Chondrocyte (in vitro differentiated cells): Measurements from ENCODE around the gene VOPP1. TPM values are rescaled to one million over a fixed set of nuclear protein-coding genes. Genes with fewer than 3 reads are reported as not detected.

Source experiments
- DNase-seq: peaks from one replicate; pipeline ENCODE4 v3.0.0; 2021; ENCODE audit warnings: mixed read lengths, low spot score
- H3K27ac Mint-ChIP-seq: one replicate; pipeline ENCODE4 v1.8.0; 2021; ENCODE audit warnings: mild to moderate bottlenecking, moderate library complexity, mixed read lengths; ENCODE audit not compliant: unreplicated experiment
- H3K27me3 Mint-ChIP-seq: 2 replicates; pipeline ENCODE4 v1.8.0; 2021; ENCODE audit warnings: low read depth, mixed read lengths
- H3K36me3 Mint-ChIP-seq: 2 replicates; pipeline ENCODE4 v1.8.0; 2021; ENCODE audit warnings: low read depth, mixed read lengths
- H3K4me1 Mint-ChIP-seq: 2 replicates; pipeline ENCODE4 v1.8.0; 2021; ENCODE audit warnings: low read depth, mild to moderate bottlenecking, mixed read lengths
- H3K4me3 Mint-ChIP-seq: one replicate; pipeline ENCODE4 v1.8.0; 2021; ENCODE audit warnings: mild to moderate bottlenecking, moderate library complexity, mixed read lengths; ENCODE audit not compliant: unreplicated experiment
- H3K9me3 Mint-ChIP-seq: 2 replicates; pipeline ENCODE4 v1.8.0; 2021; ENCODE audit warnings: low read depth, mixed read lengths
- total RNA-seq: library from RNA; stranded (reverse); gene quantifications from 3 replicates; pipeline ENCODE4 v1.2.1, GENCODE V29; 2021
- TF ChIP-seq, protein P1 (sequence below): fragments of 200-600 bp; sonication (generic); IDR thresholded peaks from 2 replicates; pipeline ENCODE4 v1.5.0; 2021; ENCODE audit warnings: antibody characterized with exemption, mild to moderate bottlenecking, moderate library complexity

The VOPP1 gene
- total RNA-seq, 1 donor from 2014 or later = 69.2 TPM

DNA sequence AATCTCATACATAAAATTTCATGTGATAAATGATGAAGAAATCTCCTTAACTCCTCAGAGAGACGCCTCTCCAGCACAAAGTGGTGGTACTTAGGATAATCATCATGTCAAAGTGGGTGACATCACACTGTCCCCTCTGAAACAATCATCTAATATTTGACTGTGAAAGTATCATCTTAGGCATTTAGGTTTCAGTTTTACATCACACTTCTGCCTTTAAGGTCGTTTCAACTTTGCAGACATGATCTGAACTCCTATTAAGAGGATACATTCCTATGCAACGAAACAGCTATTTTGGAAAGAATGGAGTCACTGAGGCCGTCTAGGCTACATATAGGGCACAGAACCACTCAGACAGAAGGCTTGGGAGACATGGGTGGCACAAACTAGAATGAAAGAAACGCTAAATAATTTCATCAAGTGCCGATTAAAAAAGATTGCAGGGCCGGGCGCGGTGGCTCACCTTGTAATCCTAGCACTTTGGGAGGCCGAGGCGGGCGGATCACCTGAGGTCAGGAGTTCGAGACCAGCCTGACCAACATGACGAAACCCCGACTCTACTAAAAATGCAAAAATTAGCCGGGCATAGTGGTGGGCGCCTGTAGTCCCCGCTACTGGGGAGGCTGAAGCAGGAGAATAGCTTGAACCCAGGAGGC is 2.0 kb downstream of the VOPP1 start:
- Mint-ChIP-seq H3K36me3 (no peaks in the 10 kb centered on the region), H3K4me3 (peak overlapping the region; percentile 44), H3K9me3 (no peaks in the 10 kb centered on the region), H3K27me3 (no peaks in the 10 kb centered on the region), H3K4me1 (peaks cover 61% of the 10 kb centered on the region), H3K27ac (peak overlapping the region; percentile 76)
- no peak for DNase-seq
- TF ChIP-seq, protein P1, sequence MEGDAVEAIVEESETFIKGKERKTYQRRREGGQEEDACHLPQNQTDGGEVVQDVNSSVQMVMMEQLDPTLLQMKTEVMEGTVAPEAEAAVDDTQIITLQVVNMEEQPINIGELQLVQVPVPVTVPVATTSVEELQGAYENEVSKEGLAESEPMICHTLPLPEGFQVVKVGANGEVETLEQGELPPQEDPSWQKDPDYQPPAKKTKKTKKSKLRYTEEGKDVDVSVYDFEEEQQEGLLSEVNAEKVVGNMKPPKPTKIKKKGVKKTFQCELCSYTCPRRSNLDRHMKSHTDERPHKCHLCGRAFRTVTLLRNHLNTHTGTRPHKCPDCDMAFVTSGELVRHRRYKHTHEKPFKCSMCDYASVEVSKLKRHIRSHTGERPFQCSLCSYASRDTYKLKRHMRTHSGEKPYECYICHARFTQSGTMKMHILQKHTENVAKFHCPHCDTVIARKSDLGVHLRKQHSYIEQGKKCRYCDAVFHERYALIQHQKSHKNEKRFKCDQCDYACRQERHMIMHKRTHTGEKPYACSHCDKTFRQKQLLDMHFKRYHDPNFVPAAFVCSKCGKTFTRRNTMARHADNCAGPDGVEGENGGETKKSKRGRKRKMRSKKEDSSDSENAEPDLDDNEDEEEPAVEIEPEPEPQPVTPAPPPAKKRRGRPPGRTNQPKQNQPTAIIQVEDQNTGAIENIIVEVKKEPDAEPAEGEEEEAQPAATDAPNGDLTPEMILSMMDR = no peak

DNA sequence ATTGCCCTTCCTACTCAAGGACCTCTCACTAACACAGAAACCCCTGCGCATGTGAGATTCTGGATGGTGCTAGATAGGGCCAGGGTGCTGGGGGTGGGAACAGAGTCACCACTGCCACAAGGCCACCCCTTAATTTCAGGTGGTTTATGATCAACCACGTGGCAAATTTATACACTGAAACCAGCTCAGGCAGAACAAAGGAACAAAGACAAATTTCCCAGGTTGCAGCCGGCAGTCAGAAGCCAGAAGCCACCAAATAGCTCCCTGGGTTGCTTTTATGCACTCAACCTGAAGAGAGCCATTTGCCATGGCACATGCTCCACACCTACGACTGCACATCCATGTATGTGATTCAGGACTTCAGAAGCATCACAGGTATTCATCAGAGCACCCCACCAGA is 2.5 kb downstream of the VOPP1 start:
- Mint-ChIP-seq H3K27ac (peak overlapping the region; percentile 19), H3K27me3 (no peaks in the 10 kb centered on the region), H3K9me3 (no peaks in the 10 kb centered on the region), H3K36me3 (no peaks in the 10 kb centered on the region), H3K4me1 (peaks cover 66% of the 10 kb centered on the region), H3K4me3 (no peak overlapping the region)
- DNase-seq = no peak
- TF ChIP-seq, protein P1 = no peak

DNA sequence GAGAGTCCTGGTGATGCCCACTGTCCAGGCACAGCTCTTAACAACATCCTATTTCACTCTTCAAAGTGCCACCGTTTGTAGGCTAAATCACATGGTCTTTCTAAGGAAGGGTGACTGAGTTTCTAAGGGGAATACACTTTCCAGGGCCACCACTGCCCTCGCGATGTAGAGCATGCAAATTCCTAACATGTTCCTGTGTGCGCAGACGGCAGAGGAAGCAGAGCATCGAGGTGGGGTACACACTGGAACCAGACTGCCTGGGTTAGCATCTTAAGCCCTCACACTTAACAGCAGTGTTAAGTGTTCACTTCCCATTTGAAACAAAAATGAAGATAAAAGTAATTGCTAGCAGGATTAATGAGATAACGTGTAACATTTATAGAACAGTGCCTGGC is 3.0 kb downstream of the VOPP1 start:
- Mint-ChIP-seq H3K27me3 (no peaks in the 10 kb centered on the region), H3K27ac (peak overlapping the region; percentile 19), H3K36me3 (no peaks in the 10 kb centered on the region), H3K4me1 (peaks cover 63% of the 10 kb centered on the region), H3K9me3 (no peaks in the 10 kb centered on the region), H3K4me3 (no peak overlapping the region)
- TF ChIP-seq, protein P1 = no peak
- DNase-seq = no peak

DNA sequence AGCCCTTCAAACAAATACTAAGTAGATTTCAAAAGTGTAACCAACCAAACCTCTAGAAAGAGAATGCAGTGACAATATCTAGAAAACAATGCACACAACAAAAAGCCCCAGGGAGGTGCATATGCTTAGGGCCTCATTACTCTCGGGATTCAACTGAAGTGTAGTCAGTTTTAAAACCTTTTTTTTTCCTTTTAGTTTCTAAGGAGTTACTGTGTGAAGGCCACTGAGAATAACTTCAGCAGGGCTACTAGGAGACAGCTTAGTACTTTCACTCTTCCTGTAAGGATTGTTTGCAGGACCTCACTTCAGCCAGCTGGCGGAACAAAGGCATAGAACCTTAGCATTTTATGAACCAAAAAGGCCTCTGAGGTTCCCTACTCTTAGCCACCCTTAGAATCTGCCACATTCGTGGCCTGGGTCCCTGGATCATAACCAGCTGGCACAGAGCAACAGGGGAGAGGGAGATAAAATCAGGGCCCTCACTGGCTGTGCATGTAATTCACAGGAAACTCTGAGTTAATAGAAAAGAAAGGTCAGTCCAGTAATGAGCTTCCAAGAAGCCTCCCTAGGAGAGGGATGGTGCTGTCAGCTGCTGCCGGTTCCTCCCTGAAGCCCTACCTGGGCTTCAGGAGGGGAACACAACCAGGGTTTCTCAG is 3.6 kb downstream of the VOPP1 start:
- DNase-seq = no peak
- H3K27ac Mint-ChIP-seq = peak overlapping the region; percentile 19
- H3K9me3 Mint-ChIP-seq = no peaks in the 10 kb centered on the region
- H3K4me1 Mint-ChIP-seq = peaks cover 63% of the 10 kb centered on the region
- H3K27me3 Mint-ChIP-seq = no peaks in the 10 kb centered on the region
- TF ChIP-seq, protein P1 = peak; percentile 26
- no peak overlapping the region for H3K4me3 Mint-ChIP-seq
- H3K36me3 Mint-ChIP-seq = no peaks in the 10 kb centered on the region

DNA sequence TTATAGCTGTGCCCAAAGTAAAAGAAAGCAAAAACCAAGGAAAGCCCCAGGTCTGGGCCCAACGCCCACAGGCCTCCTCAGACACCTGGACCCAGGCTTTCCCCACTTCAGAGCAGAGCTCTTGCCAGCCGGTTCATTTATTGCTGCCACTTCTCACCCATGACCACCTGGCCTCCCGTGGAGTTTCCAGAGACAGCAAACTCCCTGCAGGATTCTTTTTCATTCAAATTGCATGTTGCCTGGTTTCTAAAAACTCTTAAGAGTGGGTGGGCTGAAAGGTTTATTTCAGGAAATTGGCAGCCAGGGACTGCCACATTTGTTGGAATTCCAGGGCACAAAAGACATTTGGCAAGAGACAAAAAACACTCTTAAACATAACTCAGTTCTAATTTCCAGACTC is 4.7 kb downstream of the VOPP1 start:
- DNase-seq = no peak
- TF ChIP-seq, protein P1 = no peak
- no peak overlapping the region for H3K27ac Mint-ChIP-seq
- no peaks in the 10 kb centered on the region for H3K27me3 Mint-ChIP-seq
- peaks cover 55% of the 10 kb centered on the region for H3K4me1 Mint-ChIP-seq
- H3K4me3 Mint-ChIP-seq = no peak overlapping the region
- no peaks in the 10 kb centered on the region for H3K9me3 Mint-ChIP-seq
- H3K36me3 Mint-ChIP-seq = no peaks in the 10 kb centered on the region
